Trophoblast cell (in vitro differentiated cells and primary cell): ENCODE measurements around the gene RPL11.

Experiments
- DNase-seq, 2 donors: peaks; one replicate each; pipeline ENCODE4 v3.0.0-alpha.2; 2016
- H2AFZ ChIP-seq: 2 replicates; pipeline ENCODE4 v1.6.1; 2013; ENCODE audit warnings: low read length, moderate library complexity, mild to moderate bottlenecking; ENCODE audit not compliant: insufficient read depth, poor library complexity
- H2AK5ac ChIP-seq: 2 replicates; pipeline ENCODE4 v1.6.1; 2013; ENCODE audit warnings: mild to moderate bottlenecking, low read length
- H2BK120ac ChIP-seq: 2 replicates; pipeline ENCODE4 v1.6.1; 2013; ENCODE audit warnings: low read length, mild to moderate bottlenecking, moderate library complexity; ENCODE audit not compliant: insufficient read depth, poor library complexity
- H2BK12ac ChIP-seq: 2 replicates; pipeline ENCODE4 v1.6.1; 2013; ENCODE audit warnings: mild to moderate bottlenecking, low read length, moderate library complexity
- H2BK5ac ChIP-seq: 2 replicates; pipeline ENCODE4 v1.6.1; 2013; ENCODE audit warnings: low read length, low read depth, moderate library complexity, mild to moderate bottlenecking; ENCODE audit not compliant: poor library complexity
- H3K14ac ChIP-seq: 2 replicates; pipeline ENCODE4 v1.6.1; 2013; ENCODE audit warnings: mild to moderate bottlenecking, low read length
- H3K18ac ChIP-seq: 2 replicates; pipeline ENCODE4 v1.6.1; 2013; ENCODE audit warnings: mild to moderate bottlenecking, low read length
- H3K23ac ChIP-seq: 2 replicates; pipeline ENCODE4 v1.6.1; 2013; ENCODE audit warnings: low read length
- H3K27ac ChIP-seq: 2 replicates; pipeline ENCODE4 v1.5.1; 2013; ENCODE audit warnings: low read depth, mild to moderate bottlenecking, inconsistent platforms, low read length, moderate library complexity
- H3K27me3 ChIP-seq: 2 replicates; pipeline ENCODE4 v1.6.1; 2013; ENCODE audit warnings: inconsistent platforms, mild to moderate bottlenecking, low read length, moderate library complexity; ENCODE audit not compliant: insufficient read depth
- H3K36me3 ChIP-seq, 2 experiments: 1 replicate in 1 of 2; 2 replicates in 1 of 2; pipeline ENCODE4 v1.6.1; 2013; ENCODE audit warnings: low read length in 2 of 2, mild to moderate bottlenecking in 2 of 2, moderate library complexity in 1 of 2; ENCODE audit not compliant: insufficient read depth in 2 of 2, control insufficient read depth in 1 of 2
- H3K4ac ChIP-seq: 2 replicates; pipeline ENCODE4 v1.6.1; 2013; ENCODE audit warnings: low read depth, mild to moderate bottlenecking, low read length, moderate library complexity
- H3K4me1 ChIP-seq, 2 experiments: 1 replicate in 1 of 2; 2 replicates in 1 of 2; pipeline ENCODE4 v1.6.1; 2013; ENCODE audit warnings: low read length in 2 of 2, mild to moderate bottlenecking in 2 of 2, moderate library complexity in 1 of 2; ENCODE audit not compliant: insufficient read depth in 2 of 2, control insufficient read depth in 1 of 2
- H3K4me2 ChIP-seq: 2 replicates; pipeline ENCODE4 v1.6.1; 2013; ENCODE audit warnings: inconsistent platforms, mild to moderate bottlenecking, low read length, moderate library complexity
- H3K4me3 ChIP-seq: 2 replicates; pipeline ENCODE4 v1.5.1; 2013; ENCODE audit warnings: mild to moderate bottlenecking, low read depth, low read length, inconsistent platforms
- H3K79me1 ChIP-seq: one replicate; pipeline ENCODE4 v1.6.1; 2013; ENCODE audit warnings: low read length
- H3K79me2 ChIP-seq: 2 replicates; pipeline ENCODE4 v1.6.1; 2013; ENCODE audit warnings: low read length, mild to moderate bottlenecking; ENCODE audit not compliant: control insufficient read depth, insufficient read depth, poor library complexity
- H3K9ac ChIP-seq: 2 replicates; pipeline ENCODE4 v1.6.1; 2013; ENCODE audit warnings: mild to moderate bottlenecking, low read length
- H3K9me3 ChIP-seq: 2 replicates; pipeline ENCODE4 v1.6.1; 2013; ENCODE audit warnings: low read depth, mild to moderate bottlenecking, control low read depth, inconsistent platforms, low read length; ENCODE audit not compliant: insufficient read depth
- H4K12ac ChIP-seq: 2 replicates; pipeline ENCODE4 v1.6.1; 2013; ENCODE audit warnings: low read depth, mild to moderate bottlenecking, low read length, moderate library complexity
- H4K8ac ChIP-seq: 2 replicates; pipeline ENCODE4 v1.6.1; 2013; ENCODE audit warnings: low read depth, mild to moderate bottlenecking, low read length, moderate library complexity
- H4K91ac ChIP-seq: one replicate; pipeline ENCODE4 v1.6.1; 2013; ENCODE audit warnings: low read depth, mild to moderate bottlenecking, low read length, moderate library complexity
- WGBS: extraction: QIAGEN DNeasy Blood & Tissue Kit; methylation state at CpG from one replicate; pipeline ENCODE4 v1.1.7; 2013; ENCODE audit warnings: missing lambda C conversion rate; ENCODE audit not compliant: insufficient read length, insufficient coverage; ENCODE audit errors: extremely low coverage; 5-methylcytosine and 5-hydroxymethylcytosine counted together

Gene RPL11

GRCh38 chr1:23742670-23743286 lies 51.2 kb downstream of the RPL11 start:
- peaks cover 14% of the 10 kb centered on the region for H3K79me2 ChIP-seq

GRCh38 chr1:23743287-23744152 lies 51.9 kb downstream of the RPL11 start, which contains the start of gene ELOA:
TSS of gene ELOA (plus strand) at chr1:23743471. CDS start at chr1:23743504, 33 bp downstream.
- no peak within 1 kb of the TSS for H2AK5ac ChIP-seq
- peaks cover 14% of the 10 kb centered on the region for H3K79me2 ChIP-seq
- peak within 1 kb of the TSS; percentile 79 for H3K18ac ChIP-seq
- H3K4me1 ChIP-seq, result peaks cover 4 to 9% of the 10 kb centered on the region in 2 experiments
- peak within 1 kb of the TSS; percentile 99 for H3K4me3 ChIP-seq
- H2AFZ ChIP-seq, result peak within 1 kb of the TSS; percentile 89
- H3K4ac ChIP-seq, result peak within 1 kb of the TSS; percentile 80
- H3K27me3 ChIP-seq, result no peaks in the 10 kb centered on the region
- WGBS, result no CpG with 5 or more reads among the region's 119 CpGs
- peaks cover 6% of the 10 kb centered on the region for H3K79me1 ChIP-seq
- H2BK5ac ChIP-seq, result peak within 1 kb of the TSS; percentile 29
- peak within 1 kb of the TSS; percentile 74 for H3K14ac ChIP-seq
- H3K9me3 ChIP-seq, result no peaks in the 10 kb centered on the region
- DNase-seq, result peak; percentile 37 to 71
- H2BK12ac ChIP-seq, result no peak within 1 kb of the TSS
- no peak within 1 kb of the TSS for H3K23ac ChIP-seq
- H3K4me2 ChIP-seq, result peak within 1 kb of the TSS; percentile 87
- no peaks in the 10 kb centered on the region for H3K36me3 ChIP-seq
- H2BK120ac ChIP-seq, result peak within 1 kb of the TSS; percentile 72
- H4K12ac ChIP-seq, result peak within 1 kb of the TSS; percentile 60
- peak within 1 kb of the TSS; percentile 74 for H4K91ac ChIP-seq
- H4K8ac ChIP-seq, result peak within 1 kb of the TSS; percentile 71
- peak within 1 kb of the TSS; percentile 88 for H3K9ac ChIP-seq
- H3K27ac ChIP-seq, result peak within 1 kb of the TSS; percentile 31

More at GRCh38 chr1:23742670-23743286, 51.2 kb downstream of the RPL11 start:
- Histone ChIP-seq H3K36me3 (no peaks in the 10 kb centered on the region), H3K4ac (peak overlapping the region; percentile 2), H2AK5ac (no peak overlapping the region), H3K4me1 (peaks cover 4 to 9% of the 10 kb centered on the region in 2 experiments), H2BK5ac (no peak overlapping the region), H3K27ac (peak overlapping the region; percentile 18), H3K79me1 (peaks cover 6% of the 10 kb centered on the region), H2BK120ac (peak overlapping the region; percentile 5), H2AFZ (peak overlapping the region; percentile 52), H4K8ac (peak overlapping the region; percentile 71), H3K4me3 (peak overlapping the region; percentile 99), H3K9me3 (no peaks in the 10 kb centered on the region), H3K9ac (peak overlapping the region; percentile 88), H3K4me2 (peak overlapping the region; percentile 87), H3K23ac (no peak overlapping the region), H4K12ac (peak overlapping the region; percentile 22), H2BK12ac (no peak overlapping the region), H3K18ac (peak overlapping the region; percentile 11), H3K27me3 (no peaks in the 10 kb centered on the region), H3K14ac (peak overlapping the region; percentile 38), H4K91ac (peak overlapping the region; percentile 29)
- no CpG with 5 or more reads among the region's 28 CpGs for WGBS
- DNase-seq, result peak in 1 of 2 donors; percentile 40

GRCh38 chr1:23745515-23745914 lies 53.9 kb downstream of the RPL11 start:
- no peak overlapping the region for H3K27ac ChIP-seq
- peaks cover 4 to 9% of the 10 kb centered on the region in 2 experiments for H3K4me1 ChIP-seq
- no peak overlapping the region for H3K9ac ChIP-seq
- H3K4me3 ChIP-seq, result no peak overlapping the region
- peaks cover 14% of the 10 kb centered on the region for H3K79me2 ChIP-seq
- no peak overlapping the region for H2AFZ ChIP-seq
- H3K36me3 ChIP-seq, result no peaks in the 10 kb centered on the region
- H4K91ac ChIP-seq, result no peak overlapping the region
- H3K18ac ChIP-seq, result no peak overlapping the region
- H3K4ac ChIP-seq, result peak overlapping the region; percentile 47
- no peak overlapping the region for H2BK120ac ChIP-seq
- no peaks in the 10 kb centered on the region for H3K27me3 ChIP-seq
- WGBS, result no CpG with 5 or more reads among the region's 1 CpG
- H3K4me2 ChIP-seq, result no peak overlapping the region
- no peak overlapping the region for H2AK5ac ChIP-seq
- no peaks in the 10 kb centered on the region for H3K9me3 ChIP-seq
- no peak overlapping the region for H2BK5ac ChIP-seq
- no peak overlapping the region for H3K23ac ChIP-seq
- H3K14ac ChIP-seq, result no peak overlapping the region
- no peak overlapping the region for H2BK12ac ChIP-seq
- no peak overlapping the region for H4K12ac ChIP-seq
- peaks cover 6% of the 10 kb centered on the region for H3K79me1 ChIP-seq
- no peak overlapping the region for H4K8ac ChIP-seq
- DNase-seq, result peak in 1 of 2 donors; percentile 52
